T-helper 2 cell treated with Interferon-gamma antibody and Interleukin-4, amounts not matched to agents 5 μg/mL and 100 μg/mL, for 36 hours (primary cell): ENCODE measurements around the gene AAMP.
"Not testable (repeated sequence)": the region's sequence is repeated elsewhere in the genome, so short reads cannot be mapped to it uniquely, and the experiment has no call there.

Source experiments
- DNase-seq: peaks from one replicate; pipeline ENCODE4 v3.0.0; 2021; ENCODE audit warnings: low spot score
- H3K27ac Mint-ChIP-seq: one replicate; pipeline ENCODE4 v1.8.0; 2021; ENCODE audit warnings: mild to moderate bottlenecking, mixed read lengths
- H3K27me3 Mint-ChIP-seq: one replicate; pipeline ENCODE4 v1.8.0; 2021; ENCODE audit warnings: low read depth, mixed read lengths
- H3K36me3 Mint-ChIP-seq: one replicate; pipeline ENCODE4 v1.8.0; 2021; ENCODE audit warnings: low read depth, mixed read lengths
- H3K4me1 Mint-ChIP-seq: one replicate; pipeline ENCODE4 v1.8.0; 2021; ENCODE audit warnings: low read depth, mixed read lengths
- H3K4me3 Mint-ChIP-seq: one replicate; pipeline ENCODE4 v1.8.0; 2022; ENCODE audit warnings: mild to moderate bottlenecking, moderate library complexity, mixed read lengths
- H3K9me3 Mint-ChIP-seq: one replicate; pipeline ENCODE4 v1.8.0; 2021; ENCODE audit warnings: mixed read lengths

AAMP gene

GRCh38 chr2:218269900-218270720 lies at the start of gene AAMP, which contains the start of gene PNKD:
TSS of gene AAMP (minus strand) at chr2:218270137. CDS start at chr2:218270086, 51 bp downstream.
TSS of gene PNKD (plus strand) at chr2:218270519. CDS start at chr2:218270536, 17 bp downstream.
- Mint-ChIP-seq H3K4me1 (peaks cover 26% of the 10 kb centered on the region), H3K9me3 (no peaks in the 10 kb centered on the region), H3K27me3 (no peaks in the 10 kb centered on the region), H3K27ac (peak within 1 kb of the TSS; percentile 93), H3K36me3 (peaks cover 34% of the 10 kb centered on the region), H3K4me3 (peak within 1 kb of the TSS; percentile 93)
- DNase-seq = peak; percentile 100

GRCh38 chr2:218318241-218318640 lies 48.3 kb upstream of the AAMP start:
- DNase-seq = no peak
- Mint-ChIP-seq H3K4me3 (no peak overlapping the region), H3K4me1 (peaks cover 23% of the 10 kb centered on the region), H3K9me3 (no peaks in the 10 kb centered on the region), H3K27ac (no peak overlapping the region), H3K36me3 (peaks cover 3% of the 10 kb centered on the region), H3K27me3 (peaks cover 10% of the 10 kb centered on the region)

GRCh38 chr2:218317835-218318234 lies 47.9 kb upstream of the AAMP start:
- DNase-seq = no peak
- Mint-ChIP-seq H3K9me3 (no peaks in the 10 kb centered on the region), H3K4me1 (peaks cover 23% of the 10 kb centered on the region), H3K27ac (no peak overlapping the region), H3K4me3 (no peak overlapping the region), H3K27me3 (peaks cover 10% of the 10 kb centered on the region), H3K36me3 (peaks cover 3% of the 10 kb centered on the region)

GRCh38 chr2:218317303-218317630 lies 47.3 kb upstream of the AAMP start:
- peaks cover 20% of the 10 kb centered on the region for H3K4me1 Mint-ChIP-seq
- H3K27ac Mint-ChIP-seq = peak overlapping the region; percentile 64
- no peak for DNase-seq
- peaks cover 5% of the 10 kb centered on the region for H3K27me3 Mint-ChIP-seq
- peaks cover 3% of the 10 kb centered on the region for H3K36me3 Mint-ChIP-seq
- H3K4me3 Mint-ChIP-seq = no peak overlapping the region
- no peaks in the 10 kb centered on the region for H3K9me3 Mint-ChIP-seq

GRCh38 chr2:218315397-218315796 lies 45.5 kb upstream of the AAMP start:
- no peak for DNase-seq
- H3K9me3 Mint-ChIP-seq = no peaks in the 10 kb centered on the region
- peaks cover 3% of the 10 kb centered on the region for H3K36me3 Mint-ChIP-seq
- H3K27me3 Mint-ChIP-seq = no peaks in the 10 kb centered on the region
- H3K27ac Mint-ChIP-seq = no peak overlapping the region
- peaks cover 20% of the 10 kb centered on the region for H3K4me1 Mint-ChIP-seq
- H3K4me3 Mint-ChIP-seq = no peak overlapping the region

- H3K4me3 Mint-ChIP-seq, H3K27ac Mint-ChIP-seq, H3K27me3 Mint-ChIP-seq: not testable (repeated sequence)
Measured at GRCh38 chr2:218314764-218315163, 44.8 kb upstream of the AAMP start.

GRCh38 chr2:218313356-218313755 lies 43.4 kb upstream of the AAMP start:
- Mint-ChIP-seq H3K4me1 (peaks cover 20% of the 10 kb centered on the region), H3K27me3 (no peaks in the 10 kb centered on the region), H3K4me3 (no peak overlapping the region), H3K36me3 (peaks cover 3% of the 10 kb centered on the region), H3K9me3 (no peaks in the 10 kb centered on the region), H3K27ac (no peak overlapping the region)
- DNase-seq = no peak

More at GRCh38 chr2:218314764-218315163, 44.8 kb upstream of the AAMP start:
- H3K9me3 Mint-ChIP-seq, H3K36me3 Mint-ChIP-seq, DNase-seq: not testable (repeated sequence)
- H3K4me1 Mint-ChIP-seq = peaks cover 20% of the 10 kb centered on the region

GRCh38 chr2:218312267-218312756 lies 42.4 kb upstream of the AAMP start:
- Mint-ChIP-seq H3K4me3 (no peak overlapping the region), H3K4me1 (peaks cover 20% of the 10 kb centered on the region), H3K36me3 (peaks cover 3% of the 10 kb centered on the region), H3K27me3 (peaks cover 2% of the 10 kb centered on the region), H3K9me3 (no peaks in the 10 kb centered on the region), H3K27ac (no peak overlapping the region)
- no peak for DNase-seq

GRCh38 chr2:218311541-218312266 lies 41.8 kb upstream of the AAMP start:
- H3K4me3 Mint-ChIP-seq, H3K27ac Mint-ChIP-seq, H3K36me3 Mint-ChIP-seq, H3K9me3 Mint-ChIP-seq, H3K27me3 Mint-ChIP-seq, DNase-seq: not testable (repeated sequence)
- H3K4me1 Mint-ChIP-seq = peaks cover 15% of the 10 kb centered on the region

- Mint-ChIP-seq H3K36me3 (no peaks in the 10 kb centered on the region), H3K9me3 (no peaks in the 10 kb centered on the region), H3K27me3 (peaks cover 2% of the 10 kb centered on the region), H3K4me1 (peaks cover 10% of the 10 kb centered on the region), H3K27ac (no peak overlapping the region), H3K4me3 (no peak overlapping the region)
- DNase-seq = no peak
Measured at GRCh38 chr2:218310853-218311540, 41.1 kb upstream of the AAMP start.

- Mint-ChIP-seq H3K27ac (no peak overlapping the region), H3K36me3 (no peaks in the 10 kb centered on the region), H3K9me3 (no peaks in the 10 kb centered on the region), H3K4me3 (no peak overlapping the region), H3K27me3 (peaks cover 2% of the 10 kb centered on the region), H3K4me1 (peaks cover 3% of the 10 kb centered on the region)
- no peak for DNase-seq
Measured at GRCh38 chr2:218307415-218308090, 37.6 kb upstream of the AAMP start.

GRCh38 chr2:218306184-218306920 lies 36.4 kb upstream of the AAMP start:
- H3K27me3 Mint-ChIP-seq = peaks cover 2% of the 10 kb centered on the region
- H3K4me3 Mint-ChIP-seq = no peak overlapping the region
- no peak for DNase-seq
- H3K4me1 Mint-ChIP-seq = peaks cover 6% of the 10 kb centered on the region
- H3K9me3 Mint-ChIP-seq = no peaks in the 10 kb centered on the region
- H3K36me3 Mint-ChIP-seq = no peaks in the 10 kb centered on the region
- H3K27ac Mint-ChIP-seq = no peak overlapping the region

GRCh38 chr2:218305383-218305782 lies 35.4 kb upstream of the AAMP start:
- Mint-ChIP-seq H3K4me3 (no peak overlapping the region), H3K27ac (no peak overlapping the region), H3K4me1 (peaks cover 9% of the 10 kb centered on the region)

More at GRCh38 chr2:218305383-218305782, 35.4 kb upstream of the AAMP start:
- H3K36me3 Mint-ChIP-seq = no peaks in the 10 kb centered on the region
- peaks cover 2% of the 10 kb centered on the region for H3K27me3 Mint-ChIP-seq
- no peaks in the 10 kb centered on the region for H3K9me3 Mint-ChIP-seq
- no peak for DNase-seq
